NCI-H2081 (cell line): ENCODE results near the gene EID3.
"Not testable (repeated sequence)": the region's sequence is repeated elsewhere in the genome, so short reads cannot be mapped to it uniquely, and the experiment has no call there.

ENCODE experiments used
- DNase-seq, 2 experiments: peaks; one replicate each; lab custom pipeline; 2025; lab: John Stamatoyannopoulos, UW

EID3 gene

DNA sequence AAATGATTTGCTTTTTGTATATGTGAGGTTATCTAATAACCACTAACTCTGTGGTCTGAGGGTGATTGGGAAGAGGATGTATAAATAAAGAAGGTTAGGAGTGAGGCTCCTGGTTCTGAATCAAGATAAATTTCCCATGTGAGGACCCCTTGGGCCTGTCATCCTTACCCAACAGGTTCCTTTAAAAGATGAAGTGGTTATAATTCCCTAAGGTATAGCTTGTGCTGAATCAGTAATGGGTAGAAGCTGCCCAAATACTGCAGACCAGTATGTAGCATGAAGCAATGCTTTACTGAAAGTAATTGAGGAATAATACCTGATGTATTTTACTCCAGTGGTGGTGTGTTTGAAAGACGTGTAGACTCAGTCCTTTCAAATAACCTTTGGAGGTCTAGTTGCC, 8.7 kb downstream of the EID3 start:
- no peak for DNase-seq

DNA sequence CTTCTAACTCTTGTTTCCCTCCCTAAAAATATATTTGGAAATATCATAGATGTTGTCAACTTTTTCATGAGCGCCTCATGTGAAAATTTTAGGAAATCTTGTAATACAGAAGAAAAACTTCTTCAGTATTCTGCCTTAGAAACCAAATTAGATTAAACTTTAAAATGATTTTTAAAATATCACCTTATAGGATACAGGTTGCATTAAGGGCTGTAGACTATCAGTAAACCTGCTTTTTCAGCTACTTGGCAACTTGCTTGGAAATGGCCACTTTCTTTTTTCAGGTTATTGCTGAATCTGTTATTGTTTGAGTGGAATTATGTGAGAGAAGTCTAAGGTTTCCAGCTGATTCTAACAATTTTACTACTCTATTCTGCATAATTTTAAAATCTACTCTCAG, 9.1 kb downstream of the EID3 start:
- no peak for DNase-seq

DNA sequence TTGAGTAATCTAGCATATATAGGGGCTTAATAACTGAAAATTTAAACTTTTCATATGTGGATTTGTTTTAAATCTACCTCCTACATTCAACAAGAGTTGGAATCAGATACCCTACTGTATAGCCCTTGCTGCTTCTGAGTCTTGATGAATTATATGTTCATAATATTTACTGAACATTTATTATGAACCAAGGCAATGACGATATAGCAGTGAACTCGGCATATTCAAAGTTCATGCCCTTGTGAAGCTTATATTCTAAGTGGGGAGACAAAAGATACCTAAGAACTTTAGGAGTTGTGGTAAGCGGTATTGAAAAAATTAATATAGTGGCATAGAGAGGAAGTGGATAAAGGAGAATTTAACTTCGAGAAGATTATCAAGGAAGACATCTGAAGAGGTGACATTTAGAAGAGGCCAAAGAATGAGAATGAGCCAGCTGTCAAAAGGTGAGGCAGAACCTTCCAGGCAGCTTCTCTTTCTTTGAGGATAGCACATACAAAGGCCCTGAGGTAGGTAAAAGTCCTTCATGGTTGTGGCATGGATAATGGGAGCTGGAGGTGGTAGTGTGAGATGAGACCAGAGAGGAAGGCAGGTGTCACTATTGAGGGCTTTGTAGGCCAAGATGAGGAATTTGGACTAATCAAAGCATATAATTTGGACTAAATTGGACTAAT, 10.2 kb downstream of the EID3 start:
- no peak for DNase-seq

DNA sequence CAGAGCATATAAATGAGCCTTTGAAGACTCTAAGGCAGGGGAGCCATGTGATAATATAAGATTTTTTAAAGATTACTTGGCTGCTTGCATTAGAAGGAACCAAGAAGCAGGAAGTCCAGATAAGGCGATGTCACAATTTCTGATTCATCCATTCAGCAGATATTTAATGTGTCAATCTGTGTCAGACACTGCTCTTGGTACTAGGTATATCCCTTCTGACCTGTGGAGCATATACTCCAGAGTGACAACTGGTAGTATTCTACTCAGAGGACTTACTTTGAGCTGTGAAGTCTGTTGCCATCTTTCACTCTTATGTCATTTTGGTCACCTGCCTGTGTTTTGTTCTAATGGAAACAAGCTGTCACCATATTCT, 10.7 kb downstream of the EID3 start:
- no peak for DNase-seq

DNA sequence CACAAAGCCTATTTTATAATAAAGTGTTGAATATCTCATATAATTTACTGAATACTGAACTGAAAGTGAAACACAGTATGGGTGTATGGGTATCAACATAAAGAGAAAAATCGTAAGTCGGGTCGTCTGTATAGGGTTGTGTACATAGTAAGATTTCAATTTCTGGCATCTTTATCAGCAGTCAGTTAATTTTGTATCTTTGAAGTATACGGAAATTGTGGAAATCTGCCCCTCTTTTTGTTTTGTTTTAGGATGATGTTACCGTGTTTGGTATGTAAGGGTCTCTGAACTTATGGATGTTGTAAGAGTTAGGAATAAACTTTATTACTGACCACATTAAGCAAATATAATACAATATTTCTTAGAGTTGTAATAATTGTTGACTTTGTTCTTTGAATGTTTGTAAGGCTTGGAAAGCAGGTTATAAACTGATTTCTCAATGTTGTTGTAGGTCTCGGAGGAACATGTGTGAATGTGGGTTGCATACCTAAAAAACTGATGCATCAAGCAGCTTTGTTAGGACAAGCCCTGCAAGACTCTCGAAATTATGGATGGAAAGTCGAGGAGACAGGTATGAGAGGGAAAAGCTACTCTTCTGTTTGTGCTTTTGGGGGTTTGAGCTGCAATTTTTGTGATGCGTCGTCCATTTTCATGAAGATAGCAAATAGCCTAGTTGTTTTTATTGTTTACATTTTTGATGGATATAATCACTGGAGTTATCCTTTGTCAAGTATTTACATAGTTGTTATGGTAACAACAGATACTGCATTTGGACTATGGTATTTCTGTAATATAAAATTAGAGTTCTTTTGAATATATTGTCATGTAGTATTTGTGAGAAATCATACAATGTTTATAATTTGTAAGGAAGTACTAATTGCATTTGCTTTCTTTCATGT, 12.0 kb downstream of the EID3 start:
- DNase-seq, result no peak

DNA sequence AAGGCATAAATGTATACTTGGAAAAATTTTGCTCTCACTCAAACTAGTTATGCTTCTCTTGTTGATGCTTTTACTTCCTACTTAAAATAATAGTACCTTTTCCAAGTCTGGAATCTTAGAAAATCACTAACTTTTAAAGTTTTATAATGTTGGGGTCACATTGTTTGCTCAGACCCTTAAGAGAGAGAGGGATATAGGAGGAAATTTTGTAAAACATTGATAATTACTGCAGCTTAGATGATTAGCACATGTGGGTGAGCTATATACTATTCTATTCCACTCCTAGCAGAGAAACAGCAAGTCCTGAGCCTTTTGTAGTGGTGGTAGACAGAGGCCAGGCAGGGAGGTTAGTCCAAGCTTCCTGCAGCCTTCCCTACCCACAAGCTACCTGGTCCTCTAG, 13.4 kb downstream of the EID3 start:
- DNase-seq, result no peak

DNA sequence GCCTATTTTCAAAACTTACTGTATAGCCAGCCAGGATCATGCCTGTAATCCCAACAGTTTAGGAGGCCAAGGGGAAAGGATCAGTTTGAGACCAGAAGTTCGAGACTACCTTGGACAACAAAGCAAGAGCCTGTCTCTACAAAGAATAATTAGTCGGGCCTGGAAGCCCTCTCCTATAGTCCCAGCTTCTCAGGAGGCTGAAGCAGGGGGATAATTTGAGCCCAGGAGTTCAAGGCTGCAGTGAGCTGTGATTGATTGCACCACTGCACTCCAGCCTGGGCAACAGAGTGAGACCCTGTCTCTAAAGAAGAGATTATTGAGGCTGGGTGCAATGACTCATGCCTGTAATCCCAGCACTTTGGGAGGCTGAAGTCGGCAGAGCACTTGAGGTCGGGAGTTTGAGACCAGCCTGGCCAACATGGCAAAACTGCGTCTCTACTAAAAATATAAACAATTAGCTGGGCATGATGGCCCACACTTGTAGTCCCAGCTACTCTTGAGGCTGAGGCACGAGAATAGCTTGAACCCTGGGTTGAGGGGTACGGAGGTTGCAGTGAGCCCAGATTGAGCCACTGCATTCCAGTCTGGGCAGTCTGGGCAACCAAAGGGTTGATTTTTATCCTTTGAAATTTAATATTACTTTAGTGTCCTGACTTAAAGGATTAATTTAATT, 14.1 kb downstream of the EID3 start:
- no peak for DNase-seq

DNA sequence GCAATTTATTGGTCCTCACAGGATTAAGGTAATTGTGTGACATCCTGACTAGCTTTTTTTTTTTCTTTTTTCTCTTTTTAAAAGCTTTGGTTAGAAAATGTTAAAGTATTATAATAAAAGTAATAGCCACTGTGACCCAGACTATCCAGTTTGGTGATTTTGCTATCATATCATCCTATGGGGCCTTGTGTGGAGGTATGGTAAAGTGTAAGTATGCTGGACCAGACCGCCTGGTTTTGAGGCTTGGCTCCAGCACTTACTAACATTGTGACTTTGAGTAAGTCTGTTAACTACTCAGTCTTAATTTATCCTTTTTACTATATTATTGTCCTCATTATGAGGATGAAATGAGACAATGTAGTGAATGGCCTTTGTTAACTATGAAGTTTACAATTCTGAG, 15.5 kb downstream of the EID3 start:
- DNase-seq, result no peak

DNA sequence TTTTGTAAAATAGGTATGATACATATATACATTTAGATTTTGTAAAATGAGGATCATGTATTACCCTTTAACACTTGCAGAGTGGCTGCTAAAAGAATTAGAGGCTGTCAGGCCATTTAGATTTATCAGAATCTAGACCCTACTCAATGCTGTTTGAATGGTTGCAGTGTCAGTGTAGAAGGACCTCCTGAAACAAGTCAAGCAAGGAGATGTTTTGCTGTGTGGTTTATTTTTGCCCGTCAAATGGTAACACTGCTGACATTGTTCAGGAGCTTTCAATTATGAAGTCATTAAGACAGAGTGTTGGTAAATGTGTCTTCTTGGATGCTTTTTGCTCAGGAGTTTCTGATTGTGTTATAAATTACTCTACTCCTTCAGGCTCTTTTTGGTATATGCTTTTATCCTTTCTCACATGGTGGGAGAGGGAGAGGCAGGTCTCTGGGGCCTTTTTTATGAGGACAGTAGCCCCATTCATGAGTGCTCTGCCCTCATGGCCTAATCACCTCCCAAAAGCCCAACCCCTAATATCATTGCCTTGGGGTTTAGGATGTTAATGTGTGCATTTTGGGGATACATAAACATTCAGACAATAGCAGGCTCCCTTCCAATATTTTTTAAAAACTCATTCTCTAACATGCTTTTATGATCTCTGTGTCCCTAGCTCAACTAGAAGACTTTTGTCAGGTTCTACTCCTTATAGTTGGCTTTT, 16.5 kb downstream of the EID3 start:
- DNase-seq, result no peak

DNA sequence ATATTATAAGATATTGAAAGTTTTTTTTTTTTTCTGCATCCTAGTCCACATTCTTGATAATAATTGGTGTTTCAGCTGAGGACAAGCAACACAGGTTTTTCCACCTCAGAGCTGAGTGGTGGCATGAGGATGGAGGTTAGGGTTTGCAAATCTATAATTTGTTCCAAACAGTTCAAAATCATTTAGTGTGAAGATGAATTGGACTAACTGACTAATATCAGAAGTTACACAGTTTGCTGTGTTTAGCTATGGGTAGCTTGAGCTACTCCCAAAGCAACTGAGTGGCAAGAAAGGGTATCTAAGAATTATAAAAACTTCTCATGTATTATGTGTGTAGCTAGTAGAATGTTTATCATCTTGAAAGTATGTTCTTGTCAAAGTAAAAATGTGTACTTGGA, 17.1 kb downstream of the EID3 start:
- DNase-seq, result no peak

DNA sequence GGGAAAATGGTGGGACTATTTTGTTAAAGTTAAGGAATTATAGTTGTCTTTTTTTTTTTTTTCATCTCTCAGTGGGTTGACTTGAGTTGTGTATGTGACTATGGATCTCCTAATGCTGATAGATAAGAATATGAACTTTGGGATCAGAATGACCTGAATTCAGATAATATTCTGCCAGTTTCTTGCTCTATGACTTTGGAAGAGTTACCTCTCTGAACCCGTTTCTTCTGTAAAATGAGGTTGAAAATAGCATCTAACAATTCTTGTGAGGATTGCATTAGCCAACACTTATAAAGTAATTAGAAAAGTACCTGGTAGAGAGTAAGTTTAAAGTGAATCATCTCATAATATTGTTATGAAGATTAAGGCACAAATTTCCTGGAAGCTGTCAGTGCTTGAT, 18.4 kb downstream of the EID3 start:
- DNase-seq, result no peak

DNA sequence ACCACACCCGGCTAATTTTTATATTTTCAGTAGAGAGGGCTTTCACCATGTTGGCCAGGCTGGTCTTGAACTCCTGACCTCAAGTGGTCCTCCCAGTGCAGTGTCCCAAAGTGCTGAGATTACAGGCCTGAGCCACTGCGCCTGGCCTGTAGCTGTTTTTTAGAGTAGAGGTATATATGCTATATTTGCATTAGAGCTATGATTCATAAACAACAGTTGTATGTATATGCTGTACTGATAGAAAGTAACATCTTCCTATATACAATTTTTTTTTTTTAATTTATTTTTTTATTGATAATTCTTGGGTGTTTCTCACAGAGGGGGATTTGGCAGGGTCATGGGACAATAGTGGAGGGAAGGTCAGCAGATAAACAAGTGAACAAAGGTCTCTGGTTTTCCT, 19.0 kb downstream of the EID3 start:
- not testable (repeated sequence) for DNase-seq

DNA sequence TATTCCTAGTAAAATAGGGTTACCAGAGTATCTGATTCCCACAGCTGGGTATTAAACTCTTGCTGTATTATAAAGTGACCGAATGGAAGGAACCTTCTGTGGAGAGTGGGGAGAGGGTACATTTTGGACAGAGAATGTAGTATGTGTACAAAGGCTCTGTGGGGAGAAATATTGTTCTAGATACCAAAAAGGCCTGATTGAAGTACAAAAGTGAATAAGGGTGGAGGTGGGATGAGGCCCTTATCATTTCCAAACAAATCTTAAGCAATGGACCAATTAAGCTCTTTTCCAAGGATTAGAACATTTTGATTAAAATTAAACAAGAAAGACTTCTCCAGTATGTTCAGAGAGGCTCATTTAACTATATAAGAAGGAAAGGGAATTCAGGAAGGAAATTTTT, 20.4 kb downstream of the EID3 start:
- DNase-seq, result no peak

DNA sequence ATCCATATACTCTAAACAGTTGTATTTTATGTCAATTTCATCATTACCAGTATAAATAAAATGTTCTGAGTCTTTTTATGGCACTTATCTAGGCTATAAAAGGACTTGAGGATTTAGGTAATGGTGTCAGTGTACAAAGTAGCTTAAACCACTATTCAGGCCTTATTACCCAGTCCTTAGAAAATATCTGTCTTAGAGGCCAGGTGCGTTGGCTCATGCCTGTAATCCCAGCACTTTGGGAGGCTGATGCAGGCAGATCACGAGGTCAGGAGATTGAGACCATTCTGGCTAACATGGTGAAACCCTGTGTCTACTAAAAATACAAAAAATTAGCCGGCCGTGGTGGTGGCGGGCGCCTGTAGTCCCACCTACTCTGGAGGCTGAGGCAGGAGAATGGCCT, 24.7 kb downstream of the EID3 start:
- not testable (repeated sequence) for DNase-seq

DNA sequence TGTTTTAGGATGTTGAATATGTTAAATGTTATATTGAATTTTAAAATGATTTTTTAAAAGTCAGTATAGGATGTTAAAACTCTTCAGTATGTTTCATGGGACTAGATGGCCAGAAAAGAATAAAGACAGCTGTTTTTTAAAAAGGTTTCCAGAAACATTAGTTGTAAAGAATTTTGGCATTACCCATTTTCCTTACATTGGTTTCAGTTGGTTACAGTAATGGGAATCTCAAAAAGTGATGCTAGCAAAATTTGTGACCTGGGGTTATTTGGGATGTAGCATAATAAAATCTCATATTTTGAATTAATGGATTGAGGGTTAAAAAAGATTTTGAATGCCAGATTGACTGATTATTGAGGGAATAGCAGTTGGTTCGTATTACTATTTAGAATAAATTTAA, 25.3 kb downstream of the EID3 start:
- DNase-seq, result no peak

DNA sequence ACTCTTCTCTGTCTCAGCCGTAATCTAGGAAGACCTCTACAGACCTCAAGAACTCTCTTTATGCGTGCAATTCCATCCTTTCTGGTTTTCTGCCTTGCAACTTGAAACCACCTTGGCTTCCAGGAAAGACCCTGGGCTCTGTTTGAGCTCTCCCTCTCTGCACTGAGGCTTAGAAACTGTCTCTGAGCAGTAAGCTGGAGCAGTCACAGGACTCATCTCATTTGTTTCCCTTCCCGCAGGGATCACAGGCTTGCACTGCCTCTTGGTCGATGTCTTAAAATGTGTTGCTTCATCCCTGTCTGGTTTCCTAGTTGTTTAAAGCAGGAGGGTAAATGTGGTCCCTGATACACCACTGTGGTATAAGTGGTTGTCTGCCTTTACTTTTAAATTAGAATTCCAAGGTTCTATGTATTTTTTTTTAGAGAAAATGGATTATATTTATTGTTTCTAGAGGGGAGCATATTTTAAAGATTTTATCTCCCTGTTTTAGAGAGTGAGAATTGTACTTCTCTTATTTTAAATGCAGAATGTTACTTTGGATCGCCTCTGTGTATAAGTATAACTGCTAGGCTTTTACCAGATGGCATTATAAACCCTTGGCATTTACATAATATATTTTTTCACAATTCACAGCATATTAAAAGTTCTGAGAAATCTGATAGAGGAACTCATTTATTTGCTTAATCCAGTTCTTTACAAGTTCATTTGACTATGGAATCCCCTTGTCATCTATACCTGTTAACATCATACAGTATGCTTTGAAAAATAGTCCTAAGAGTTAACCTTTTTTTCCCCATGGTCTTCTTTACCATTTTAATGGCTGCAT, 26.4 kb downstream of the EID3 start:
- no peak for DNase-seq

DNA sequence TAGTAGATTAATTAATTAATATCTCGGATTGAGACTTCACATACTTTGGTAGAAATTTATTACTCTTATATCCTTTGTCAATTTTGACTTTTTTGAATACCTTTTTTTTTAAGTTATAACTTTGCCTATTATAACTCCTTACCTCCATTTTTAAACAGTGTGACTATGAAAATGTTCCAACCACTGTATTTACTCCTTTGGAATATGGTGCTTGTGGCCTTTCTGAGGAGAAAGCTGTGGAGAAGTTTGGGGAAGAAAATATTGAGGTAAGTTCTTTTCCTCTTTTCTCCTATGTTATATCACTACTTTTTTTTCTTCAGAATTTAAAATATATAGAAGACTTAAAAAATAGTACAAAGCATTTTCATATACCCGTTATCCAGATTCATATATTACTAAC, 27.8 kb downstream of the EID3 start:
- DNase-seq, result no peak

DNA sequence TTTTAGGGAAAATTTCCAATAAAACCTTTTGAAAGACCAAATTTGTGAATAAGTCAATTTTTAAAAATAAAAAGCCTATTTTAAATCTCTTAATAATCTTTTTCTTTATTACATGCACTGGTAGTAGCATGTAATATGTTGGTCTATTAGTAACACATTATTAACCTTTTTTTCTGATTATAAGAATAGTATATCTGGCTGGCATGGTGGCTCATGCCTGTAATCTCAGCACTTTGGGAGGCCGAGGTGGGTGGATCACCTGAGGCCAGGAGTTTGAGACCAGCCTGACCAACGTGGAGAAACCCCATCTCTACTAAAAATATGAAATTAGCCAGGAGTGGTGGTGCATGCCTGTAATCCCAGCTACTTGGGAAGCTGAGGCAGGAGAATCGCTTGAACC, 28.7 kb downstream of the EID3 start:
- DNase-seq, result not testable (repeated sequence)

DNA sequence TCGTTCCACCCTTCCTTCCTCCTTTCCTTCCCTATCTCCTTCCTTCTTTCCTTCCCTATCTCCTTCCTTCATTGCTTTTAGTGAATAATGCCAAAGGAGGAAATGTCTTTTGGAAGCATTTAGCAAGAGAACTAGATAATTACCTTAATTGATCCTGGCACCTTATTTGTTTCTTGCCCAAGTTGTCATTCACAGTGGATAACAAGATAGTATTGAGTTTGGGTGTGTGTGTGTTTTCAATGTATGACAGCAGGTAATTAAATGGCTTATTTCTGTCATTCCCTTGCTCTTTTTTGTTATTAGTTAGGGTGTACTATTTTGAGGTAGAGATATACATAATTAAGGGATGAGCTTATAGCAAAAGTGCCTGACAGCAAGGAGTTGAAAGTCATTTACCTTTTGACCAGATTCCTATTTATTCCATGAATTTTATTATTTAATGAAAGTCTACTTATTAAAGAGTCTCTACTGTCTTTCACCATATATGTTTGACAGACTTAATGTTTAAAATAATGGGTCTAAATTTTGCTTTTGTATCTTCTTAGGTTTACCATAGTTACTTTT, 30.2 kb downstream of the EID3 start:
- no peak for DNase-seq

DNA sequence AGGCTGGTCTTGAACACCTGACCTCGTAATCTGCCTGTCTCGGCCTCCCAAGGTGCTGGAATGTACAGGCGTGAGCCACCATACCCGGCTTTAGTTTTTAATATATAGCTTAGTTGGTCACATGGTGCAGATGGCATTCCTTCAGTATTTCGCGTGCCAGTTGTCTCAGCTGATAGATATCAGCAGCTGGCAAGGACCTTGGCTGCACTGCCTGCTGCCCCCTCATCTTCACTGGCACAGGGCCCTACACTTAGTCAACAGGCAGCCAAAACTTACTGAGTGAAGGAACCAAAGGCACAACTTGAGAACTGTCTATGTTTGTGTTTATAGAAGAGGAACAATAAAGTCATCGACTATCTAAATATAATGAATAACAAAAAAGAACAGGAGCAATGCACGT, 31.0 kb downstream of the EID3 start:
- DNase-seq, result no peak

DNA sequence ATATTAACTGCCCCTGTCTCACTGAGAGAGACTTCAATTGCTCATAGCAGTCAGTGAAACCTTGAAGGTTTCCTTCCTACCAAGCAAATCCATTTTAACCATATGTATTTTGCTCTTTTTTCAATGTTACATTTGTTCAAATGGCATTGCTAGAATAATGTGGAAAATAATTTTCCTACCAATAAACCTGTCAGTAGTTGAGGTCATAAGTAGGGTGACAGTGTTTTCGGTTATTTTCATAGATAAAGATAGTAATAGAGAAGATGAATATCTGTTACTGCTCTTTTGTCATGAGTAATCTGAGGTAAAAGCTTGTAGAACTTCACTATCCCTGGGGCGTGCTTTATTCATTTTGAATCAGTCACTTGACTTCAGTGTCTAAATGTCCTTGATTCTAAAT, 32.6 kb downstream of the EID3 start:
- DNase-seq, result no peak
